Testis (tissue), 2 donors: ENCODE results near the gene ST3GAL5.

ENCODE experiments used
- POLR2A ChIP-seq: fragments of 450-650 bp; IDR thresholded peaks from one replicate; pipeline ENCODE4 v1.6.1; 2017; ENCODE audit warnings: antibody characterized with exemption, mild to moderate bottlenecking, moderate library complexity
- TF ChIP-seq, protein P1 (sequence below), 3 experiments: fragments of 450-650 bp in 2 of 3; fragments of 200-600 bp in 1 of 3; sonication (generic) in 1 of 3; IDR thresholded peaks; one replicate each; pipeline ENCODE4 v1.5.1; 2016 to 2019; ENCODE audit warnings: antibody characterized with exemption in 3 of 3, mild to moderate bottlenecking in 2 of 3, moderate library complexity in 1 of 3

DNA sequence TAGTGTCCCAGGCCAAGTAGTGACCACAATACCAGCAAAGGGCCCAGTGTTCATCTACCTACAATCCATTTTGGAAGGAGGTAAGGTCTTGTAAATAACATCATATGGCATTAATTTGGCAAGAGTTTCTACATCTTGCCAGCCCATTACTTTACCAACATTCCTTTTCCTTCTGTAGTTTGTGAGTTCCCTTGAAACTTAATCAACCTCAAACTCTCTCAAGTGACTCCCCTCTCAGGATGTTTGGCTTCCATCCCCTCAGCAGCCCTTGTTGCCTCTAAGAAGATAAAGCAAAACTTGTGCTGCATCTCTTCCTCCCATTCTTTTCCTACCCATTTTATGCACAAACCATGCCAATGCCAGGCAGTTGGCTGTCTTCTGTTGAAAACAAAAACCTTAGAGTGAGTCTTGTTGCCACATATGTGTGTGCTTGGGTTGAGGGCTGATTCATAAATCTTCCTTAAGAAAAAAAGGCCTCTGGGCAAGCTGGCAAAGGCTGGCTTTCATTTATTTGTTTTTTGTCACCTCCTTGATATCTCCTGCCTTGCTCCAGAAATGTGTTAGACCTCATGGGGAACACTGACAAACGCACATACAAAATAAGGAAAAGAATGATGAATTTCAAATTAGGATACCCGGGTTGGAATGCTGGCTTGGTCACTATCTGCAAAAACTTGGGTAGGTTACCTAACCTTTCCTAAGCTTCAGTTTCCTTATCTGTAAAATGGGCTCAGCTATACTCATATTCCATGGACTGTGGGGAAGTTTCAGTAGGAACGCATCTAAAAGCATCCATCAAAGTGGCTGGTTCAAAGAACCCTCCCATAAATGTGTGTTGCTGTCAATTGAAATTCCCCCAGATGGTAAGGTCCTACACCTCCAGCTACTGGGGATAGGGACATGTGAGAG, 29.4 kb upstream of the ST3GAL5 start:
- TF ChIP-seq, protein P1, sequence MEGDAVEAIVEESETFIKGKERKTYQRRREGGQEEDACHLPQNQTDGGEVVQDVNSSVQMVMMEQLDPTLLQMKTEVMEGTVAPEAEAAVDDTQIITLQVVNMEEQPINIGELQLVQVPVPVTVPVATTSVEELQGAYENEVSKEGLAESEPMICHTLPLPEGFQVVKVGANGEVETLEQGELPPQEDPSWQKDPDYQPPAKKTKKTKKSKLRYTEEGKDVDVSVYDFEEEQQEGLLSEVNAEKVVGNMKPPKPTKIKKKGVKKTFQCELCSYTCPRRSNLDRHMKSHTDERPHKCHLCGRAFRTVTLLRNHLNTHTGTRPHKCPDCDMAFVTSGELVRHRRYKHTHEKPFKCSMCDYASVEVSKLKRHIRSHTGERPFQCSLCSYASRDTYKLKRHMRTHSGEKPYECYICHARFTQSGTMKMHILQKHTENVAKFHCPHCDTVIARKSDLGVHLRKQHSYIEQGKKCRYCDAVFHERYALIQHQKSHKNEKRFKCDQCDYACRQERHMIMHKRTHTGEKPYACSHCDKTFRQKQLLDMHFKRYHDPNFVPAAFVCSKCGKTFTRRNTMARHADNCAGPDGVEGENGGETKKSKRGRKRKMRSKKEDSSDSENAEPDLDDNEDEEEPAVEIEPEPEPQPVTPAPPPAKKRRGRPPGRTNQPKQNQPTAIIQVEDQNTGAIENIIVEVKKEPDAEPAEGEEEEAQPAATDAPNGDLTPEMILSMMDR (IDR thresholded peaks at IDR 0.05) = no peak
- TF ChIP-seq POLR2A = no peak
